GM12892 (cell line): ENCODE results near the gene DNAH12.

Source experiments
- POLR2A ChIP-seq: IDR thresholded peaks from 2 replicates; pipeline ENCODE4 v1.6.1; 2011; ENCODE audit warnings: low read depth, low read length, control low read depth
- TAF1 ChIP-seq: IDR thresholded peaks from 2 replicates; pipeline ENCODE4 v1.6.1; 2011; ENCODE audit warnings: low read depth, mild to moderate bottlenecking, control low read depth, low read length, borderline replicate concordance

- no peak for TF ChIP-seq POLR2A
- no peak for TF ChIP-seq TAF1
These were observed 158.6 kb downstream of the DNAH12 start for GRCh38 chr3:57385498-57385897.
